Natural killer cell treated with Interleukin-12 subunit alpha and Interleukin-12 subunit beta and Interleukin-15 and Interleukin-18, amount 100 ng/mL, for 72 hours (primary cell): ENCODE data around the gene DNER. TPM values are rescaled to one million over a fixed set of nuclear protein-coding genes. Genes with fewer than 3 reads are reported as not detected.
"Not testable (repeated sequence)": the region's sequence is repeated elsewhere in the genome, so short reads cannot be mapped to it uniquely, and the experiment has no call there.

Experiments used
- ATAC-seq, 2 donors: fragments of 150-1000 bp; cut with Tn5 transposase in 1 of 2; sonication (Bioruptor Pico), chemical (Tn5 transposase) in 1 of 2; 2 replicates each; pipeline ENCODE4 v1.10.0; 2021
- DNase-seq: peaks from one replicate; pipeline ENCODE4 v3.0.0; 2022; ENCODE audit warnings: low spot score
- H3K27ac Mint-ChIP-seq, 2 donors: 1 replicate in 1 of 2; 2 replicates in 1 of 2; pipeline ENCODE4 v1.8.0; 2022; ENCODE audit warnings: mixed read lengths in 2 of 2, mild to moderate bottlenecking in 1 of 2, moderate library complexity in 1 of 2
- H3K27me3 Mint-ChIP-seq, 2 donors: 1 replicate in 1 of 2; 2 replicates in 1 of 2; pipeline ENCODE4 v1.8.0; 2022; ENCODE audit warnings: mixed read lengths in 2 of 2
- H3K36me3 Mint-ChIP-seq: one replicate; pipeline ENCODE4 v1.8.0; 2022; ENCODE audit warnings: mixed read lengths
- H3K4me1 Mint-ChIP-seq, 2 donors: 1 replicate in 1 of 2; 2 replicates in 1 of 2; pipeline ENCODE4 v1.8.0; 2022; ENCODE audit warnings: low read depth in 2 of 2, mixed read lengths in 2 of 2, mild to moderate bottlenecking in 1 of 2
- H3K4me3 Mint-ChIP-seq: one replicate; pipeline ENCODE4 v1.8.0; 2022; ENCODE audit warnings: mixed read lengths
- H3K9me3 Mint-ChIP-seq: 2 replicates; pipeline ENCODE4 v1.8.0; 2022; ENCODE audit warnings: mixed read lengths
- total RNA-seq, 2 donors: library from RNA; stranded (reverse); gene quantifications; one replicate each; pipeline ENCODE4 v1.2.3, GENCODE V29; 2022

DNER gene
- total RNA-seq, 2 donors from 2014 or later, result 0.14 TPM; not detected in 1

GRCh38 chr2:229403296-229403695, 311.1 kb downstream of the DNER start:
- H3K27me3 Mint-ChIP-seq, result peaks cover 0 to 8% of the 10 kb centered on the region in 2 donors
- DNase-seq (no peak), ATAC-seq (no peak)
- H3K9me3 Mint-ChIP-seq, result no peaks in the 10 kb centered on the region
- no peak overlapping the region for H3K4me3 Mint-ChIP-seq
- no peaks in the 10 kb centered on the region for H3K4me1 Mint-ChIP-seq
- no peaks in the 10 kb centered on the region for H3K36me3 Mint-ChIP-seq
- no peak overlapping the region for H3K27ac Mint-ChIP-seq

- Mint-ChIP-seq H3K4me1 (no peaks in the 10 kb centered on the region), H3K4me3 (no peak overlapping the region), H3K9me3 (no peaks in the 10 kb centered on the region), H3K27me3 (peaks cover 0 to 8% of the 10 kb centered on the region in 2 donors), H3K36me3 (no peaks in the 10 kb centered on the region), H3K27ac (no peak overlapping the region)
- no peak for ATAC-seq
- no peak for DNase-seq
These were observed 313.0 kb downstream of the DNER start for GRCh38 chr2:229401171-229401865.

- Mint-ChIP-seq H3K9me3 (no peaks in the 10 kb centered on the region), H3K36me3 (no peaks in the 10 kb centered on the region), H3K4me3 (no peak overlapping the region), H3K27ac (no peak overlapping the region), H3K4me1 (no peaks in the 10 kb centered on the region), H3K27me3 (no peaks in the 10 kb centered on the region)
- no peak for ATAC-seq
- DNase-seq, result no peak
These were observed 320.4 kb downstream of the DNER start for GRCh38 chr2:229393926-229394325.

GRCh38 chr2:229392196-229392595, 322.2 kb downstream of the DNER start:
- no peaks in the 10 kb centered on the region for H3K27me3 Mint-ChIP-seq
- no peak overlapping the region for H3K27ac Mint-ChIP-seq
- ATAC-seq (no peak), DNase-seq (no peak)
- H3K36me3 Mint-ChIP-seq, result no peaks in the 10 kb centered on the region
- no peaks in the 10 kb centered on the region for H3K9me3 Mint-ChIP-seq
- no peak overlapping the region for H3K4me3 Mint-ChIP-seq
- no peaks in the 10 kb centered on the region for H3K4me1 Mint-ChIP-seq

GRCh38 chr2:229388731-229389130, 325.6 kb downstream of the DNER start:
- DNase-seq (no peak), ATAC-seq (no peak)
- peaks cover 10% of the 10 kb centered on the region for H3K36me3 Mint-ChIP-seq
- H3K4me1 Mint-ChIP-seq, result no peaks in the 10 kb centered on the region
- no peaks in the 10 kb centered on the region for H3K27me3 Mint-ChIP-seq
- H3K27ac Mint-ChIP-seq, result no peak overlapping the region
- H3K9me3 Mint-ChIP-seq, result peaks cover 10% of the 10 kb centered on the region
- H3K4me3 Mint-ChIP-seq, result no peak overlapping the region

GRCh38 chr2:229387866-229388265, 326.5 kb downstream of the DNER start:
- Mint-ChIP-seq H3K4me3 (no peak overlapping the region), H3K36me3 (peaks cover 10% of the 10 kb centered on the region), H3K9me3 (peaks cover 14% of the 10 kb centered on the region), H3K4me1 (no peaks in the 10 kb centered on the region), H3K27ac (no peak overlapping the region), H3K27me3 (no peaks in the 10 kb centered on the region)
- no peak for ATAC-seq
- no peak for DNase-seq

- H3K36me3 Mint-ChIP-seq, result no peaks in the 10 kb centered on the region
- peaks cover 24% of the 10 kb centered on the region for H3K9me3 Mint-ChIP-seq
- no peak overlapping the region for H3K4me3 Mint-ChIP-seq
- H3K27me3 Mint-ChIP-seq, result no peaks in the 10 kb centered on the region
- H3K4me1 Mint-ChIP-seq, result no peaks in the 10 kb centered on the region
- DNase-seq, result no peak
- ATAC-seq, result no peak
- H3K27ac Mint-ChIP-seq, result no peak overlapping the region
These were observed 334.2 kb downstream of the DNER start for GRCh38 chr2:229380101-229380625.

- Mint-ChIP-seq H3K9me3 (peaks cover 16% of the 10 kb centered on the region), H3K4me1 (no peaks in the 10 kb centered on the region), H3K4me3 (no peak overlapping the region), H3K27me3 (no peaks in the 10 kb centered on the region), H3K27ac (no peak overlapping the region), H3K36me3 (no peaks in the 10 kb centered on the region)
- DNase-seq (no peak), ATAC-seq (no peak)
These were observed 336.0 kb downstream of the DNER start for GRCh38 chr2:229378386-229378785.

- Mint-ChIP-seq H3K4me1 (no peaks in the 10 kb centered on the region), H3K27ac (no peak overlapping the region), H3K9me3 (peaks cover 15% of the 10 kb centered on the region), H3K36me3 (no peaks in the 10 kb centered on the region), H3K4me3 (no peak overlapping the region), H3K27me3 (peaks cover 3 to 4% of the 10 kb centered on the region in 2 donors)
- ATAC-seq (no peak), DNase-seq (no peak)
These were observed 337.5 kb downstream of the DNER start for GRCh38 chr2:229376866-229377265.

GRCh38 chr2:229375251-229375650, 339.1 kb downstream of the DNER start:
- Mint-ChIP-seq H3K4me3 (no peak overlapping the region), H3K36me3 (no peaks in the 10 kb centered on the region), H3K4me1 (no peaks in the 10 kb centered on the region), H3K9me3 (peaks cover 17% of the 10 kb centered on the region), H3K27ac (no peak overlapping the region), H3K27me3 (peaks cover 6% of the 10 kb centered on the region in 2 donors)
- DNase-seq, result no peak
- no peak for ATAC-seq

GRCh38 chr2:229373311-229373710, 341.0 kb downstream of the DNER start:
- H3K27ac Mint-ChIP-seq, H3K4me3 Mint-ChIP-seq, DNase-seq, H3K27me3 Mint-ChIP-seq, ATAC-seq, H3K36me3 Mint-ChIP-seq, H3K4me1 Mint-ChIP-seq: not testable (repeated sequence)
- H3K9me3 Mint-ChIP-seq, result peaks cover 22% of the 10 kb centered on the region

GRCh38 chr2:229372207-229372606, 342.1 kb downstream of the DNER start:
- peaks cover 15% of the 10 kb centered on the region for H3K9me3 Mint-ChIP-seq
- no peaks in the 10 kb centered on the region for H3K4me1 Mint-ChIP-seq
- H3K27ac Mint-ChIP-seq, result no peak overlapping the region
- H3K27me3 Mint-ChIP-seq, result peaks cover 6% of the 10 kb centered on the region in 2 donors
- DNase-seq (no peak), ATAC-seq (no peak)
- no peaks in the 10 kb centered on the region for H3K36me3 Mint-ChIP-seq
- no peak overlapping the region for H3K4me3 Mint-ChIP-seq

GRCh38 chr2:229371086-229371485, 343.3 kb downstream of the DNER start:
- H3K36me3 Mint-ChIP-seq, result no peaks in the 10 kb centered on the region
- H3K4me1 Mint-ChIP-seq, result no peaks in the 10 kb centered on the region
- ATAC-seq (no peak), DNase-seq (no peak)
- peaks cover 6% of the 10 kb centered on the region in 2 donors for H3K27me3 Mint-ChIP-seq
- no peak overlapping the region for H3K4me3 Mint-ChIP-seq
- peaks cover 15% of the 10 kb centered on the region for H3K9me3 Mint-ChIP-seq
- no peak overlapping the region for H3K27ac Mint-ChIP-seq

- no peaks in the 10 kb centered on the region for H3K4me1 Mint-ChIP-seq
- H3K9me3 Mint-ChIP-seq, result peaks cover 15% of the 10 kb centered on the region
- ATAC-seq, result no peak
- no peak for DNase-seq
- no peak overlapping the region for H3K4me3 Mint-ChIP-seq
- H3K36me3 Mint-ChIP-seq, result no peaks in the 10 kb centered on the region
- no peak overlapping the region for H3K27ac Mint-ChIP-seq
- peaks cover 6% of the 10 kb centered on the region in 2 donors for H3K27me3 Mint-ChIP-seq
These were observed 343.8 kb downstream of the DNER start for GRCh38 chr2:229370509-229370908.
